CD4-positive, alpha-beta T cell (primary cell): Measurements from ENCODE around the gene NR1D2. TPM values are rescaled to one million over a fixed set of nuclear protein-coding genes. Genes with fewer than 3 reads are reported as not detected.

Experiments used
- ATAC-seq: fragments of 200-7000 bp; cut with Tn5 transposase; one replicate; pipeline ENCODE4 v1.10.0; 2022; ENCODE audit warnings: mild to moderate bottlenecking; ENCODE audit not compliant: poor library complexity
- CTCF ChIA-PET: fragments of 350-600 bp; sonication (Branson Sonifier 250); formaldehyde crosslinking; loops from one replicate; lab custom pipeline; 2021; ENCODE audit warnings: antibody characterized with exemption, inconsistent platforms; lab: Charles Lee
- POLR2A ChIA-PET: fragments of 350-600 bp; sonication (Branson Sonifier 250); formaldehyde crosslinking; loops from one replicate; lab custom pipeline; 2021; ENCODE audit warnings: antibody characterized with exemption, inconsistent platforms; lab: Charles Lee
- DNase-seq, 14 experiments: peaks; one replicate each; pipeline ENCODE4 v3.0.0-alpha.2; 2013 to 2020; ENCODE audit warnings: mixed read lengths in 2 of 14
- H3K27ac ChIP-seq, 2 donors: one replicate each; pipeline versions ENCODE4 v1.5.1 to v1.7.0; 2013; ENCODE audit warnings: low read length in 2 of 2, low read depth in 1 of 2, mild to moderate bottlenecking in 1 of 2
- H3K27me3 ChIP-seq, 2 experiments: 1 replicate in 1 of 2; 2 replicates in 1 of 2; pipeline versions ENCODE4 v1.6.1 to v1.7.0; 2013; ENCODE audit warnings: low read length in 2 of 2, control low read depth in 1 of 2, mild to moderate bottlenecking in 1 of 2, moderate library complexity in 1 of 2; ENCODE audit not compliant: insufficient read depth in 2 of 2, control insufficient read depth in 1 of 2
- H3K36me3 ChIP-seq: one replicate; pipeline ENCODE4 v1.6.1; 2013; ENCODE audit warnings: low read length, control low read depth; ENCODE audit not compliant: insufficient read depth
- H3K4me1 ChIP-seq: one replicate; pipeline ENCODE4 v1.6.1; 2013; ENCODE audit warnings: low read length, control low read depth; ENCODE audit not compliant: insufficient read depth
- H3K4me3 ChIP-seq: one replicate; pipeline ENCODE4 v1.5.1; 2013; ENCODE audit warnings: mild to moderate bottlenecking, low read length, moderate library complexity
- H3K9me3 ChIP-seq, 2 experiments: 1 replicate in 1 of 2; 2 replicates in 1 of 2; pipeline versions ENCODE4 v1.6.1 to v1.7.0; 2013; ENCODE audit warnings: low read length in 2 of 2, mild to moderate bottlenecking in 2 of 2, control low read depth in 1 of 2, moderate library complexity in 1 of 2; ENCODE audit not compliant: control insufficient read depth in 1 of 2, insufficient read depth in 1 of 2
- H3K27ac Mint-ChIP-seq: one replicate; pipeline ENCODE4 v1.8.0; 2020; ENCODE audit warnings: mixed read lengths
- H3K27me3 Mint-ChIP-seq: one replicate; pipeline ENCODE4 v1.8.0; 2021; ENCODE audit warnings: mixed read lengths
- H3K36me3 Mint-ChIP-seq: one replicate; pipeline ENCODE4 v1.8.0; 2021; ENCODE audit warnings: low read depth, mixed read lengths
- H3K4me1 Mint-ChIP-seq: one replicate; pipeline ENCODE4 v1.8.0; 2021; ENCODE audit warnings: low read depth, mixed read lengths
- H3K4me3 Mint-ChIP-seq: one replicate; pipeline ENCODE4 v1.8.0; 2020; ENCODE audit warnings: mild to moderate bottlenecking, mixed read lengths
- H3K9me3 Mint-ChIP-seq: one replicate; pipeline ENCODE4 v1.8.0; 2020; ENCODE audit warnings: mixed read lengths
- intact Hi-C, 2 experiments: fragments of 100-400 bp; cut with DNase I in 1 of 2; cut with micrococcal nuclease in 1 of 2; formaldehyde crosslinking; loops; one replicate each; pipeline versions ENCODE4 v1.15.1 to v1.9.0; 2023 to 2025; cut with DNase I, micrococcal nuclease
- polyA plus RNA-seq, 2 donors: library from polyadenylated mRNA; unstranded; fragments of 120-200 nt; gene quantifications; one replicate each; pipeline ENCODE4 v1.2.1, GENCODE V29; 2013
- total RNA-seq, 174 experiments: library from RNA in 2 of 174; stranded (reverse) in 2 of 174; gene quantifications; one replicate each; pipeline ENCODE4 v1.2.3 and lab custom pipeline; 2021 to 2026
- TF ChIP-seq, protein P1 (sequence below): fragments of 200-600 bp; IDR thresholded peaks from one replicate; pipeline ENCODE4 v1.8.0; 2022; ENCODE audit warnings: antibody characterized with exemption, mild to moderate bottlenecking

Gene NR1D2
- total RNA-seq, result 100 to 1,000 TPM; 111 to 113 TPM
- 40.1 TPM for polyA plus RNA-seq (2013, experiment 1 of 2)
- 42.8 TPM for polyA plus RNA-seq (2013, experiment 2 of 2)
- 6.7 to 426 (median 125) reads per million in 172 experiments for total RNA-seq (lab: John Stamatoyannopoulos, UW)

- peak within 1 kb of the TSS; percentile 78 to 92 for H3K27ac ChIP-seq
- H3K4me1 ChIP-seq, result peaks cover 31% of the 10 kb centered on the region
- peak; percentile 48 for ATAC-seq
- peak within 1 kb of the TSS; percentile 95 for H3K4me3 Mint-ChIP-seq
- H3K4me1 Mint-ChIP-seq, result peaks cover 48% of the 10 kb centered on the region
- DNase-seq, result peak; percentile 66 to 94 (median 80)
- H3K36me3 Mint-ChIP-seq, result peaks cover 19% of the 10 kb centered on the region
- H3K27me3 ChIP-seq, result no peaks in the 10 kb centered on the region
- intact Hi-C loops, result loop anchor here (1.0 to 10.0 kb wide), 6 partner anchors 28 to 1850 kb away; partner anchors contain the start of genes RPL15 (in 2 of the 2), UBE2E1 (in 2 of the 2), OXSM (in 1 of the 2) and UBE2E2 (in 1 of the 2)
- H3K9me3 Mint-ChIP-seq, result no peaks in the 10 kb centered on the region
- no peaks in the 10 kb centered on the region for H3K27me3 Mint-ChIP-seq
- no peaks in the 10 kb centered on the region for H3K9me3 ChIP-seq
- ChIA-PET POLR2A (interaction anchor here (1.0 to 6.6 kb wide), 4 partner anchors 21 to 136 kb away, joined by 4 to 95 read pairs (median 34); partner anchors contain the start of genes NKIRAS1 and RPL15), CTCF (no interaction called here)
- TF ChIP-seq, protein P1, sequence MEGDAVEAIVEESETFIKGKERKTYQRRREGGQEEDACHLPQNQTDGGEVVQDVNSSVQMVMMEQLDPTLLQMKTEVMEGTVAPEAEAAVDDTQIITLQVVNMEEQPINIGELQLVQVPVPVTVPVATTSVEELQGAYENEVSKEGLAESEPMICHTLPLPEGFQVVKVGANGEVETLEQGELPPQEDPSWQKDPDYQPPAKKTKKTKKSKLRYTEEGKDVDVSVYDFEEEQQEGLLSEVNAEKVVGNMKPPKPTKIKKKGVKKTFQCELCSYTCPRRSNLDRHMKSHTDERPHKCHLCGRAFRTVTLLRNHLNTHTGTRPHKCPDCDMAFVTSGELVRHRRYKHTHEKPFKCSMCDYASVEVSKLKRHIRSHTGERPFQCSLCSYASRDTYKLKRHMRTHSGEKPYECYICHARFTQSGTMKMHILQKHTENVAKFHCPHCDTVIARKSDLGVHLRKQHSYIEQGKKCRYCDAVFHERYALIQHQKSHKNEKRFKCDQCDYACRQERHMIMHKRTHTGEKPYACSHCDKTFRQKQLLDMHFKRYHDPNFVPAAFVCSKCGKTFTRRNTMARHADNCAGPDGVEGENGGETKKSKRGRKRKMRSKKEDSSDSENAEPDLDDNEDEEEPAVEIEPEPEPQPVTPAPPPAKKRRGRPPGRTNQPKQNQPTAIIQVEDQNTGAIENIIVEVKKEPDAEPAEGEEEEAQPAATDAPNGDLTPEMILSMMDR, result no peak
- H3K4me3 ChIP-seq, result peak within 1 kb of the TSS; percentile 95
- peak within 1 kb of the TSS; percentile 96 for H3K27ac Mint-ChIP-seq
- H3K36me3 ChIP-seq, result peaks cover 6% of the 10 kb centered on the region
These were observed at the start of gene NR1D2 for GRCh38 chr3:23944861-23945662. NR1D2 (plus strand) TSS chr3:23945286; CDS start chr3:23945579, 293 bp downstream.

DNA sequence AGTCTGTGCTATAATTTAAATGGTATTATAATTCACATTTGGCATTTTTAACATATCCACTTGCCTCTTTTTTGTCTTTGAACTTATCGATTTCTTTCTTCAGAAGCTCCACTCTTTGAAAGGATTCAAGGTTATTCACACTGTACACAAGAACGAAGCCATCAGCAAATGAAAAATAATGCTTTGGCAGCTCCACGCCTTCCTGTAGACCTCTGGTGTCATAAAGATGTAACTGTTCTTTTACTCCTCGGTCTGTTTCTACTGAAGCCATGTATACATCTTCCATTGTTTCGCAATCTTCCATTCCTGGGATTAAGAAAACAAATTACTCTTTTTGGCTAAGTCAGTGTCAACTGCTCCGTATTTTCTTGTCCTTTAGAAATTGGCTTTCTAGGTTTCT, 44.3 kb upstream of the NR1D2 start:
- intact Hi-C loops, result no loop called here
- no peak overlapping the region for H3K4me3 ChIP-seq
- no peaks in the 10 kb centered on the region for H3K4me1 ChIP-seq
- peaks cover 75% of the 10 kb centered on the region for H3K36me3 Mint-ChIP-seq
- ATAC-seq (no peak), DNase-seq (no peak)
- H3K27me3 Mint-ChIP-seq, result no peaks in the 10 kb centered on the region
- CTCF ChIA-PET, result interaction anchor here (0.5 kb wide), 1 partner anchor 73 kb away, joined by 3 read pairs; no protein-coding TSS in a partner anchor
- peaks cover 10% of the 10 kb centered on the region for H3K36me3 ChIP-seq
- no peak overlapping the region for H3K27ac ChIP-seq
- no peak overlapping the region for H3K27ac Mint-ChIP-seq
- H3K4me1 Mint-ChIP-seq, result no peaks in the 10 kb centered on the region
- H3K27me3 ChIP-seq, result no peaks in the 10 kb centered on the region
- H3K4me3 Mint-ChIP-seq, result no peak overlapping the region
- H3K9me3 Mint-ChIP-seq, result no peaks in the 10 kb centered on the region
- POLR2A ChIA-PET, result interaction anchor here (1.4 kb wide), 1 partner anchor 16 kb away, joined by 5 read pairs; the partner anchor contains the start of genes NKIRAS1 and RPL15
- H3K9me3 ChIP-seq, result no peaks in the 10 kb centered on the region
- TF ChIP-seq, protein P1, result no peak

DNA sequence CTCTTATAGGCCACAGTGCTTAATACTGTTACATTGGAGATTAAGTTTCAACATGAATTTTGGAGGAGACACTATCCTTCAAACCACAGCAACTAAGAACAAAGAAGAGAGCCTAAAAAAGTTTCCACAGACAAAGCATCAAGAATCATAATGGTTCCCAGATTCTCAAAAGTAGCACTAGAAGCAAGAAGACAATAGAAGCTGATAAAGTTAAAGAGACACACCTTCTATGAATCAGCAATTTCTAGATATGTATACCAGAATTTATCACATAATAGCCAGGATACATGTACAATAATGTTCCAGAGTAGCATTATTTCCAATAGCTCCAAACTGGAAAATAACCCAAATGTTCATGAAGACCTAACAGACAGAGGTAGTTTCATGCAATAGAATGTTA, 40.5 kb upstream of the NR1D2 start:
- intact Hi-C loops, result no loop called here
- Histone ChIP-seq H3K9me3 (no peaks in the 10 kb centered on the region), H3K4me3 (no peak overlapping the region), H3K4me1 (no peaks in the 10 kb centered on the region), H3K27me3 (no peaks in the 10 kb centered on the region), H3K36me3 (peaks cover 4% of the 10 kb centered on the region), H3K27ac (no peak overlapping the region)
- Mint-ChIP-seq H3K36me3 (peaks cover 73% of the 10 kb centered on the region), H3K4me3 (no peak overlapping the region), H3K27ac (no peak overlapping the region), H3K9me3 (no peaks in the 10 kb centered on the region), H3K27me3 (no peaks in the 10 kb centered on the region), H3K4me1 (no peaks in the 10 kb centered on the region)
- ATAC-seq (no peak), DNase-seq (no peak)
- ChIA-PET CTCF (no interaction called here), POLR2A (no interaction called here)
- TF ChIP-seq, protein P1, result no peak
